ENCODE measurements around the gene ZNF334.

The ZNF334 gene

DNA sequence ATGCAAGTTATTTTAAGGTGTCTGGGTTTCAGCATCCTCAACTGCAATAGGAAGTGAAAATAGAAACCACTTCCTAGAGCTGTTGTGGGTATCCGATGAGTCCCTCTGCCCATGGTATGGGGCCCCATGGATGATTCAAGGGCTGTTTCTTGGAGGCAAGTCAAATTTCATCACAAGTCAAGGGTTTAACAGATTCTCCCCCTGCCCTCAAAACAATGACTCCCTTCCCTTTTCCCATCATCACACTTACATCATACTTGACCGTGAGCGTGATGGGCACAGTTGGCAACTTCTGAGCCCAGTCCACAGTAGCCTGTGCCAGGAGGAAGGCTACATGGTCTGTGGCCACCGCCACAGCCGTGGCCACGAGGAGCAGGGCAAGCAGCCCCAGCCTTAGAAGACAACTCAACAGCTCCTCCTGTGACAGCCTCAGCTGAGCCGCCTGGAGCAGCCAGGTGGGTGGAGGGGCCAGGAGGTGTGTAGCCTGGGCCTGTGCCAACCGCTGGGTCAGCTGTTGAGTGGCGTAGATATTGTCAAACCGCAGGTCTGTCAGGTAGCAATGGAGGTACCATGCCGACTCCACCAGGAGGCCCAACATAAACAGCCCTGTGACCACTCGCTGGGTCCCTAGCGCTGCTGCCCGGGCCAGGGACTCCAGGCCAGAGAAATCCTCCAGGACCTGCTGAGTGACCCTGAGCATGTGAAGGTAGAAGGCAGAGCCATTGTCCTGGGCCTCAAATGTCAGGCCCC lies 31.9 kb upstream of the ZNF334 start:
- no peak for DNase-seq

DNA sequence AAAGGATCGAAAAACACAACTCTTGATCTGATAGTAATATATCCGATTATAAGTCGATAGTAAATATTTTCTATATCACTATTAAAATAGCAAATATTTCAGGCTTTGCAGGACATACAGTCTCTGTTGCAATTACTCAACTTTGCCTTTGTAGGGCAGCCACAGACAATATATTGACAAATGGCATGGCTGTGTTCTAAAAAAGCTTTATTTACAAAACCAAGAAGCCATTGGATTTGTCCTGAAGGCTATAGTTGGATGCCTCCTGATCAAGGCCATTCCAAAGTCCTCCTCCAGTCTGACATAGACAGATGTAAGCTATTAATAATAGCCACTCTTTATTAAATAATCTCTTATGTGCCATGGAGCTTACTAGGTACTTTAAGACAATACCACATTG lies 31.2 kb upstream of the ZNF334 start:
- no peak for DNase-seq

DNA sequence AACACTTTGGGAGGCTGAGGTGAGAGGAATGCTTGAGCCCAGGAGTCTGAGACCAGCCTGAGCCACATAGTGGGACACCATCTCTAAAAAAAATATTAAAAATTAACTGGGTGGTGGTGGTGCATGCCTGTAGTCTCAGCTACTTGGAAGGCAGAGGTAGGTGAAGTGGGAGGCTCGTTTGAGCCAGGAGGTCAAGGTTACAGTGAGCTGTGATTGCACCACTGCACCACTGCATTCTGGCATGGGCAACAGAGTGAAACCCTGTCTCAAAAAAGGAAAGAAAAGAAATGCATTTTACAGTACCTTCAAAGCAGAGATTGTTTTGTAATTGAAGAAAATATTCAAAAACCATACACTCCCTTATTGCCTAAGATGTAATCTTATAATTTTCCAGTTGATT lies 30.6 kb upstream of the ZNF334 start:
- DNase-seq = no peak

DNA sequence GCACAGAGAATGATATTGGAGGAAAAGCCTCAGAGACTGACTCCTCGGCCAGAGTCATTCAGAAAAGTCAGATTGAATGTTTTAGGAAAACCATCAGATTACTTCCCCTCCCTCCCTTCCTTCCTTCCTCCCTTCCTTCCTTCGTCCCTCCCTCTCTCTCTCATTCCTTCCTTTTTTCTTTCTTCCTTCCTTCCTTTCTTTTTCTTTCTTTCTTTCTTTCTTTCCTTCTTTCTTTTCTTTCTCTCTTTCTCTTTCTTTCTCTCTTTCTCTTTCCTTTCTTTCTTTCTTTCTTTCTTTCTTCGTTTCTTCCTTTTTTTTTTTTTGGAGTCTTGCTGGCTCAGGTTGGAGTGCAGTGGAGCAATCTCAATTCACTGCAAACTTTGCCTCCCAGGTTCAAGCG lies 29.7 kb upstream of the ZNF334 start:
- no peak for DNase-seq

DNA sequence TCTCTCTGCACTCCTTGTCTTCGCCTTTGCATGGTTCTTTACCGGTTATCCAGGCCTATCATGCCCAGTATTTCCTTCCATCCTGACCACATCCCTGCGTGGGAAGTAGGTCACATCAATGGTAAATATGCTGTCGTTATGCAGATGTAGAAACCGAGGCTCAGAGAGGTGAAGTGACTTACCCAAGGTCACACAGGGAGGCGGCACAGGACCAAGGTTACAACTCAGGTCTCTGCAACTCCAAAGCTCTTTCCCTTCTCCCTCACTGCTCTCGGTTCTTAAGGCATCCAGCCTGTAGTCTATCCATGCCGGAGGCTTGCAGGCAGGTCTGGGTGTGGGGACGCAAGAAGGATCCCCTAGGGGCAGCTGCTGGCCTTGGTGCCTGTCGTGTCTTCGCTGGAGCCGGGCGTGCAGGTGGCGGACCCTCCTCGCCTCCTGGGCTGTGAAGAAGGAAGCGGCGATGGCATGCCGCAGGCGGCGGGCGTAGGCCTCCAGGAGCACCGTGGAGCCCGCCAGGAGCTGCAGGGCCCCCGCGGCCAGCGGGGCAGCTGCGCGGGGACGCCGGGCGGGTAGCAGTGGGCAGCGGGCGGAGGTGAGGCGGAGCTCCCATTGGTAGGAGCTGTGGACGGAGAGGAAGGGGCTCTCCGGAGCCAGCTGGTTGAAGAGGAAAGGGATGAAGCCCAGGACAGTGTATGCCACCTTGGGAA lies 28.0 kb upstream of the ZNF334 start:
- peak; percentile 2 for DNase-seq

DNA sequence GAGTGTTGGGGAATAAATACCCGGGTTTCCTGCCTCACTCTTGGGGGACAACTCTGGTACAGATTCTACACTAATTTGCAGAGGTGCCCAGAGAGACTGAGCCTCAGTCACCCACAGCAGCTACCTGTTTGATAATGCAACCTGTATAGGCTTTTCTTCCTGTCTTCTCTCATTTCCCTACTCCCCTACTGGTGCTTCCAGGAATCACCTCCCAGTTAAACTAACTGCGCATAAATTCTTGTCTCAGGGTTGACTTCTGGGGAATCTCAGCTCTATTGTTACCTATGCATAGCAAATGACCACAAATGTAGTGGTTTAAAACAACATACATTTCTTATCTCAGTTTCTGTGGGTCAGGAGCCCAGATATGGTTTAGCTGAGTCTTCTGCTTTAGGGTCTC lies 25.8 kb upstream of the ZNF334 start:
- no peak for DNase-seq

DNA sequence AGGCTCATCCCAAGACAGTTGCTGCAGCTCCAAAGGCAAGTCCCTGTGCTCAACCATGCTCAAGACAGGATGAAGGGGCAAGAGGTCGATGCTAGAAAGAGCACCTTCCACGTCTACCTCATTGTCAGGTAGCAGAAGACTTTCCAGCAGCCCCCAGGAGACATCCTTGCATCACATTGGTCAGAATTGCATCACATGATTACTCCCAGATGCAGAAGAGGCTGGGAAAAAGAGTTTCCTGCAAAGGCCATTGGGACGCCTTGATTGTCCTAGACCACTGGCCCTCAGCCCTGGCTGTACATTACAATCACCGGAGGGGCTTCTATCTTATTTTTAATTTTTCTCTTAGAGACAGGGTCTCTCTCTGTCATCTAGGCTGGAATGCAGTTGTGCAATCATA lies 17.3 kb upstream of the ZNF334 start:
- no peak for DNase-seq

DNA sequence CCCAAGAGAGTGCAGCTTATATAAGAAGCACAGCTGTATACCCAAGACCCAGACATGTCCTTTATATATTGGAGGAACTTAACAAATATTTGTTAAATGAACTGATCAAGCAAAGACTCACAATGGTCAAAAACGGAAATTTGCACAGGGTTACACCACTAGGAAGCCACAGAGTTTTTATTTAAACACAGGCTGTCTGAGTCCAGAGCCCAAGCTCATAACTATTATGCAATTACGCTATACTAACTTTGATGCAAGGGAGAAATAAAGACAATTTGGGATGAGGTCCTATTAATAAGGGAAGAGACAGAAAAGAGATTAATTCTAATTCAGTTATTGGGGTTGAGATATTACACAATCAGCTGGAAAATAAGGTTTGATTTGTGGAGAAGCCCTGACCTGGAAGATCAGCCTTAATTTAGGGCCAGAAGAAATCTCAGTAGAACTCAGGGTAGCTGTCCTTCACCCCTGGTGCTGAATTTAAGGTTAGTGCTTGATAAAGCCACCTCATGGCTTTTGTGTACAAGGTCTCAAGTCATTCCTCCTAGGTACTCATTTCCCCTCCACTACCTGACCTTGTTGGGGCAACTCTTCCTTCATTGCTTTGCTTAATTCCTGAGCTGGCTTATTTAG lies 10.5 kb upstream of the ZNF334 start:
- DNase-seq = no peak

DNA sequence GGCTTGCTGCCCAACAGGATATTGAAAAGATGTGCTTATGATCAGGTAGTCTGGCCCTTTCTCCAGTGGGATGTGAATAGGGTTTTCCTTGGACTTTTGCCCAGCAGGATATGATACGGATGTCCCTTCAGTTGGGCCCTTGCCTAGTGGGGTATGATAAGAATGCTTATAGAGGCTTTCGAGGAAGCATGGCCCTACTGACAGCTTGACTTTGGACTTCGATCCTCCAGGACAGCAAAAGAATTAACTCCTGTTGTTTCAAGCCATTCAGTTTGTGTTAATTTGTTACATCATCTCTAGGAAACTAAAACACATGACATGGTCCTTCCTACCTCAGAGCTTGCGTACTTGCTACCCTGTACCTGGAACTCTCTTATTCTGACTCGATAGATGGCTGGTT lies 9.7 kb upstream of the ZNF334 start:
- DNase-seq = no peak

DNA sequence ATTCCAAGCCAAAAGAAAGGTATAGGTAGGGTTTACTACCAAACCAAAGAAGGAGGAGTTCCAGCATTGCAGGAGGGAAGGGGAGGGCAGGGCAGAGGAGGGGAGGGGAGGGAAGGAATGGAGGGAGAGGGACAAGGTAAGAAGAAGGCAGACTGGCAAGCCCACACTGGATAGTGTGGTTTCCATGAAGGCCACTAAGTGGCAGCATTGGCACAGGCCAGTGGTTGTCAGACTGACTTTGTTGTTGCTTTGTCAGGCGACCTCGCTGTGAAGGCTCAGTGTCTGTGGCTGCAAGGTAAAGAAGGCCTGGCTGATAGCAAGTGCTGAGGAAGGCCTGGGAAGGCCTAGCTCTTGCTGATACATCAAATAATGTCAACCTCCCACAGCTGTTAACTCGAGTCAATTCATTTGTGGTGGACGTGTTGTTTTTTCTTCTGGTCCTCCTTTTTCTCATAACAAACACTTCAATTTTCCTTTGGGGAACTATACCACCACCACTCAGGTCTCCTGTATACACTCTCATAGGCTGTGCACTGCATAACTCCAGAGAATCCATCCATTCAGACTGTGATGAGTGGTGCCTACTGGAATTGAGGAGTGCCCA lies 7.7 kb upstream of the ZNF334 start:
- DNase-seq = peak; percentile 34

DNA sequence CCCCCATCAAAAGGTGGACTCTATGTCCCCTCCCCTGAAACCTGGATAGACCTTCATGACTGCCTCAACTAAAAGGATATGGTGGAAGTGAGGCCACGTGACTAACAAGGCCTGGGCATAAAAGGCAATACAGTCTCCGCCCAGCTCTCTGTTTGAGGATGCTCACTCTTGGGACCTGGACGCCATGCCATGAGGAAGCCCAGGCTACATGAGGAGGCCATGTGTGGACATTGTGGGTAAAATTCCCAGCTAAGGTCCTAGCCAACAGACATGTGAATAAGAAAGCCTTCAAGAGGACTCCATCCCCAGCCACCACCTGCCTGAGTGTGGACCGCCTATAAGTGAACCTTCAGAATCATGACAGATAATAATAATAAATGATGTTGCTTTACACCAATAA lies 7.2 kb upstream of the ZNF334 start:
- no peak for DNase-seq

DNA sequence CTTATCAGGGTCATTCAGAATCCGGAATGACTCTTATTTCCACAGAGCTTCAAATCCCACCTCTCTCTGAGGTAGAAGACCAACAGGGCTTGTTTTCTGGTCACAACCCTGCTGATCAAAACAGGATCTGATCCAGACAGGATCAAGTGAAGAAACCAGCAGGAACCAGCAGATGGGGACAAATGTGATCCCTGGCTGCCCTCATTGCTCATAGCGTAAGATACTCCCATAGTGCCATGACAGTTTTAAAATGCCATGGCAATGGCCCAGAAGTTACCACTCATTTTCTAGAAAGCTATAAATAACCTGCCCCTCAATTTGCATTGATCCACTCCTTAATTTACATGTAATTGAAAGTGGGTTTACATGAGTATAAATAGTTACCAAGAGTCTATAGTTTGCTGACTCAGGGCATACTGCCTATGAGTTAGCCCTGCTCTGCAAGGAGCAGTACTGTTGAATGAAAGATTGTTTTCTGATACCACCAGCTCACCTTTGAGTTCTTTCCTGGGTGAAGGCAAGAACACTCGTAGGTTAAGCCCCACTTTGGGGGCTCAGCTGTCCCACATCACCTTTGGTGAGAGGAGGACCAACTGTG lies 6.2 kb upstream of the ZNF334 start:
- DNase-seq = no peak

DNA sequence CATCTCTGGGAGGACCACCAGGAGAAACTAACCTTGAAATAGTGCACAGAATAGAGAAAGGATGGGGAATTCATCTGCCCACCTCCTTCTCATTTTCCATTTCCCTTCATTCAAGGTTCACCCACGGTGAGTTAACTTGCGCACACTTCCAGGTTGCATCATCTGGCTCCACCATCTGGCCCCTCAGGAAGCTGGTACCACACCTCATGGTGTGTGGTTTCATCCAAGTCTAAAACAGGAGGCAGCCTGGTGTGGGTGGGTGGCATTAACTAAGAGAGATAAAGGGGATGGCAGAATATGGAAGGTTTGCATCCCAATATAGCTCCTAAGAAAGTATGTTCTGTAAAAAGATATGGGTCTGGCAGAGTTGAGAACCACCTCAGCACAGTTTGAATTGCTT lies 3.8 kb downstream of the ZNF334 start:
- DNase-seq = no peak

DNA sequence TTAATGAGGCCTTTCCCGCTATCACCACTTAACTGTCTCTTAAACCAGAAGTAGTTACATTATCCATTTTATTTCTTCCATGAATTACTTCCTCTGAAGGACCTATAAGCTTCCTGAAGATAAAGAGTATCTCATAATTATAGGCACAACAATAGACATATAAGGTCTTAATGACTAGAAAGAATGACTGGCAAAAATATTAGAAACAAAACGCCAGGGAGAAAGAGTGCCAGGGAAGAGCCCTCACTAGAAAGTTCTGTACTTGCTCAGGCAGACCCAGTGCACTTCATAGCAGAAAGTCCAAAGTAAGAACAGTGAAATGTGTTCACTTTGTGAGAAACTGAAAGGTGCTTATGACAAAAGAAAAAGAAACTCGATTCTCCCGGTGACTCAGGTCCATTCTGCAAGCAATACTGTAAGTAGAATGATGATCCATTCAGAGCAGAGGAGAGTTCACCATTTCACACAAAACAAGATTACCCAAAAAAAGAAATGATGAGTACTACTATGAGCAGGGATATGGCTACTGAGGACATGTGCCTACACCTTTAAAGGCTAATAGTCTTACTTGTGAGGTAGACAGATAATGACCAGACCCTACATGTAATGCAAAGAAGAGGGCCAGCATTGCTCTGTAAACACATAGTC lies 5.5 kb downstream of the ZNF334 start:
- DNase-seq = no peak

DNA sequence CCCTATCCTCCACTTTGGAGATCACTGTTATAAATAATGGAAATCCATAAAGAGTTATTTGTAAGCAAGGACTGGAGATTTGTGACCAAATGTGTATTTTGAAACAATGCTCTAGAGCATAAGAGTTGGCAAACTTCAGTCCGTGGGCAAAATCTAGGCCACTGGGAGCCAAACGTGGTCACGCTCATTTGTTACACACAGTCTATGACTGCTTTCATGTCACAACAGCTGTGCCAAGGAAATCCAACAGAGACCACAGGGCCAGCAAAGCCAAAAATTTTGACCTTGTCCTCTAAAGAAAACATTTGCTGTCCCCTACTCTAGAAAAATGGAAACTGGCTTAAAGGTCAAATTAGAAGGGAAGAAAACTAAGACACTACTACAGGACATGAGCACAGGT lies 7.9 kb downstream of the ZNF334 start:
- DNase-seq = no peak

DNA sequence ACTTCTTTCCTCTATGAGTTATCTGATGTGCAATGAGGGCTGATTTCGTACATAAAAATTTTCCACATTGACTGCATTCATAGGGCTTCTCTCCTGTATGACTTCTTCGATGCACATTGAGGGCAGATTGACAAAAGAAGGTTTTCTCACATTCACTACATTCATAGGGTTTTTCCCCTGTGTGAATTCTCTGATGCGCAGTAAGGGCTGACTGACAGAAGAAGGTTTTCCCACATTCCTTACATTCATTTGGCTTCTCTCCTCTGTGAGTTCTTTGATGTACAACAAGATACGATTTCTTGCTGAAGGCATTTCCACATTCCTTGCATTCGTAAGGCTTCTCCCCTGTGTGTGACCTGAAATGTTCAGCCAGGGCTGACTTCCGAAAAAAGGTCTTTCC lies 11.4 kb downstream of the ZNF334 start:
- DNase-seq = no peak

DNA sequence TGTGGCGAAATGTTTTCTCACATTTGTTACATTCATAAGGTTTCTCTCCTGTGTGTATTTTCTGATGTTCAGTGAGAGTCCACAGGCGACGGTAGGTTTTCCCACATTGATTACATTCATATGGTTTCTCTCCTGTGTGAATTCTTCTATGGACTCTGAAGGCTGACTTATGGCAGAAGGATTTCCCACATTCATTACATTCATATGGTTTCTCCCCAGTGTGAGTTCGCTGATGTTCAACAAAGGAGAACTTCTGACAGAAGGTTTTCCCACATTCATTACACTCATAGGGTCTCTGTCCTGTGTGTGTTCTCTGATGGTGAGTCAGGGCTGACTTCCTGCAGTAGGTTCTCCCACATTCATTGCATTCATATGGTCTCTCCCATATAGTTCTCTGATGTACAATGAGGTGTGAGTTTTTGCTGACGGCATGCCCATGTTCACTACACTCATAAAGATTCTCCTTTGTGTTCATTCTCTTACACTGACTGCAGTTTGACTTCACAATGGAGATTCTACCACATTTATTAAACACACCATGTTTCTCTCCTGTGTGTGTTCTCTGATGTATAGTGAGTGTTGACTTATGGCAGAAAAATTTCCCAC lies 11.9 kb downstream of the ZNF334 start:
- DNase-seq = no peak

DNA sequence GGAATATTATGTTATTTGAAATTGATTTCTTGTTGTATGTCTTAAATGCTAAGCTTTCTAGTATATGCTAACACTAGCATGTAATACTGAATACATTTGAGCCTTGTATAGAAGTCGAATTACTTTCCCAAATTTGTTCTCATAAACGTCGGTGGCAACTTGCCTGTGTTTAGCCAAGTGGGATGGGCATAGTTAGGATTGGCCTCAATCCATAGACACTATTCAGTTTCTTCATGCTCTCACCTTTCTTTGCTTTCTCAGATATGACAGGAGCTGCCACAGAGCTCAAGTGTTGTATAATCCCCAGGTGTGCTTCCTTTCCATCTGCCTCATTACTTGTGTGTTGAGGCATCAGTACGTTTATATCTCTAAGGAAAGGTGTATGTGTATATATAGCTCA lies 19.3 kb downstream of the ZNF334 start:
- DNase-seq = no peak

DNA sequence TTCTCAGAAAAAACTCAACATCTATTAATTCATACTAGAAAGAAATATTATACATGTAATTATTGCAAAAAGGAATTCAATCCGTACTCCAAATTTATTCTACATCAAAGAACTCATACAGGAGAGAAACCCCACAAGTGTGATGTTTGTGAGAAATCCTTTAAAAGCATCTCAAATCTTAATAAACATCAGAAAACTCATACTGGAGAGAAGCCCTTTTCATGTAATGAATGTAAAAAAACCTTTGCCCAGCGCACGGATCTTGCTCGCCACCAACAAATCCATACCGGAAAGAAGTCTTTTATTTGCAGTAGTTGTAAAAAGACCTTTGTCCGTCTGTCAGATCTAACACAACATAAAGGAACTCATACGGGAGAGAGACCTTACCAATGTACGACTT lies 22.0 kb downstream of the ZNF334 start:
- DNase-seq = no peak

DNA sequence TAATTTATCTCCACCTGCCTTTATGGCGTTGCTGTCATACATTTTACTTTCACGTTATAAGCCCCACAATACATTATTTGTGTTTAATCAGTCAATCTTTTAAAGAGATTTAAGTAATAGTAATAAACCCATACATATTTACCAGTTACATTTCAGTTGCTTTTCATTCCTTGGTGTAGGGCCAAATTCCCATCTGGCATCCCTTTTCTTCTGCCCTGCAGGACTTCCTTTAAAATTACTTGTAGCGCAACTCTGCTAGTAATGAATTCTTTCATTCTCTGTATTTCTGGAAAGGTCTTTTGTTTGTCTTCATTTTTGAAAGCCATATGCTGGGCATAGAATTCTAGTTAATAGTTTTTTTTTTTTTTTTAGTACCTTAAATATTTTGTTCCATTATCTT lies 24.9 kb downstream of the ZNF334 start:
- no peak for DNase-seq

DNA sequence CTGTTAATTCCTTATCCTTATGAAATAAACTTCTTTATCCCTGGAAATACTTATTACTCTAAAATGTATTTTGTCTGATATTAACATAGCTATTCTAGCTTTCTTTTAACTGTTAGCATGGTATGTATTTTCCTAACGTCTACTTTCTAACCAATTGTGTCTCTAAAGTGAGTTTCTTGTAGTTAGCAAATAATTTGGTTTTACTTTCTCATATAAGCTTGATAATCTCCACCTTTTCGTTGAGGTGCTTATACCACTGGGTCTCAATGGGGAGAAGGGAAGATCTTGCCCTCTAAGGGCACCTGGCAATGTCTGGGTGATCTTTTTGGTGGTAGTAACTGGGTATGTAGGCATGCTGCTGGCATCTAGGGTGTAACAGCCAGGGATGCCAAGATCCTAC lies 25.7 kb downstream of the ZNF334 start:
- DNase-seq = no peak

DNA sequence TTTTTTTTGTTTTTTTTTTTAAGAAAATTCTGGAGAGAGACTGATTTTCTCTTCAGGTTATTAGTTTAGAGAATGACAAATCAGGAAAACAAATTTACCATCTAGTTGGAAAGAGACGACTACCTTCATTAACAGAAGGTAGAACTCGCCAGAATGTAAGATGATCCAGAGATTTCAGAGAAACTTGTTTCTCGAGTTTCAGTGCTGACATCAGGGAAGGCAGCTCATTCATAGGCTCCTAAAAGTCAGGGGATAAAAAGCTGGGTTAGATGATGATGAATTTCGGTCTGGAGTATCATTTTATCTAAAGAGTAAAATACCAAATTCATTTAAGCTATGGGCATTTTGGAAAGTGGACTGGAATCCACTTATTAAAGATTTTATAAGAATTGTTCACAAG lies 27.9 kb downstream of the ZNF334 start:
- no peak for DNase-seq

DNA sequence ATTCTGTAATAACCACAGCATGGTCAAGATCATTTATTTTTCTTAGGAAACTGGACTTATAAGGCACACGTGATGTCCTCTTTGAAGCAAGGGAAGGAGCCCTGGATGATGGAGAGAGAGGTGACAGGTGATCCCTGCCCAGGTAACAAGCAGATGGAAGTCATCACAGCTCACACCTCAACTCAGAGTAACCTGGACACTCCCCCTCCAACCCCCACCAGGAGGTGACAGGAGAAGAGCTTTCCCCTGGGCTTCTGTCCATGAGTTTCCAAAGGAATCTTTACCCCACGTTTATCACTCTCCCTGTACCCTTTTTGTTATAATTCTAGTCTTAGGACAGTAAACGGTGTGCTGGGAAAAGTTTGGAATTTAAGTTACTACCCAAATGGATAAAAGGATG lies 28.4 kb downstream of the ZNF334 start:
- DNase-seq = no peak
